Ishikawa (cell line): Measurements from ENCODE around the gene PIGC.

ENCODE experiments used
- CEBPB ChIP-seq: IDR thresholded peaks from 2 replicates; pipeline ENCODE4 v1.6.1; 2012
- CREB1 ChIP-seq: IDR thresholded peaks from 2 replicates; pipeline ENCODE4 v1.6.1; 2012; ENCODE audit warnings: low read depth
- EP300 ChIP-seq: IDR thresholded peaks from 2 replicates; pipeline ENCODE4 v1.6.1; 2012; ENCODE audit warnings: borderline replicate concordance
- FOXM1 ChIP-seq: IDR thresholded peaks from 2 replicates; pipeline ENCODE4 v1.6.1; 2012; ENCODE audit warnings: low read depth, borderline replicate concordance
- NFIC ChIP-seq: IDR thresholded peaks from 2 replicates; pipeline ENCODE4 v1.6.1; 2012
- RAD21 ChIP-seq: IDR thresholded peaks from 2 replicates; pipeline ENCODE4 v1.6.1; 2012; ENCODE audit warnings: low read depth
- TAF1 ChIP-seq: IDR thresholded peaks from 2 replicates; pipeline ENCODE4 v1.6.1; 2012; ENCODE audit warnings: low read depth, mild to moderate bottlenecking
- TCF12 ChIP-seq: IDR thresholded peaks from 2 replicates; pipeline ENCODE4 v1.6.1; 2012; ENCODE audit warnings: low read depth
- TEAD4 ChIP-seq: IDR thresholded peaks from 2 replicates; pipeline ENCODE4 v1.6.1; 2012
- YY1 ChIP-seq: IDR thresholded peaks from 2 replicates; pipeline ENCODE4 v1.6.1; 2012; ENCODE audit warnings: low read depth
- ZBTB7A ChIP-seq: IDR thresholded peaks from 2 replicates; pipeline ENCODE4 v1.6.1; 2012; ENCODE audit warnings: low read depth
- TF ChIP-seq, protein P1 (sequence below): IDR thresholded peaks from 2 replicates; pipeline ENCODE4 v1.6.1; 2012; ENCODE audit warnings: low read depth, mild to moderate bottlenecking
- TF ChIP-seq, protein P2 (sequence below): IDR thresholded peaks from 2 replicates; pipeline ENCODE4 v1.6.1; 2012
- TF ChIP-seq, protein P3 (sequence below): IDR thresholded peaks from 2 replicates; pipeline ENCODE4 v1.6.1; 2012

The PIGC gene

DNA sequence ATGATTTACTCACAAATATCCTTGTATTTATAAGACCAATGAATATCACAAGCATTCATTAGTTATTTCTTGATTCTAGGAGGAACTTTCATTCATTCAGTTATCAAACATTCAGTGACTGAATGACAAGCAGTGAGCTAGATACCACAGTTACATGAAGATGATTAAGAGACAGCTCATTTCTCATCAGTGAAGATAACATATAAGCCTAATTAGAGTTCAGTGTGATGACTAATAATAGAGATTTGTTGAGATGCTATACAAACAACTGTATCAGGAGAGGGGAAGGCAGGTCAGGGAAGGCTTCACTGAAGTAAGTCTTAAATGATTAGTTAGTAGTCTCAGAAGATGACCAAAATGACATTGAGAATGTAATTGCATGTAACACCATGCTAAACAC lies 38.0 kb downstream of the PIGC start:
- TF ChIP-seq, protein P1, sequence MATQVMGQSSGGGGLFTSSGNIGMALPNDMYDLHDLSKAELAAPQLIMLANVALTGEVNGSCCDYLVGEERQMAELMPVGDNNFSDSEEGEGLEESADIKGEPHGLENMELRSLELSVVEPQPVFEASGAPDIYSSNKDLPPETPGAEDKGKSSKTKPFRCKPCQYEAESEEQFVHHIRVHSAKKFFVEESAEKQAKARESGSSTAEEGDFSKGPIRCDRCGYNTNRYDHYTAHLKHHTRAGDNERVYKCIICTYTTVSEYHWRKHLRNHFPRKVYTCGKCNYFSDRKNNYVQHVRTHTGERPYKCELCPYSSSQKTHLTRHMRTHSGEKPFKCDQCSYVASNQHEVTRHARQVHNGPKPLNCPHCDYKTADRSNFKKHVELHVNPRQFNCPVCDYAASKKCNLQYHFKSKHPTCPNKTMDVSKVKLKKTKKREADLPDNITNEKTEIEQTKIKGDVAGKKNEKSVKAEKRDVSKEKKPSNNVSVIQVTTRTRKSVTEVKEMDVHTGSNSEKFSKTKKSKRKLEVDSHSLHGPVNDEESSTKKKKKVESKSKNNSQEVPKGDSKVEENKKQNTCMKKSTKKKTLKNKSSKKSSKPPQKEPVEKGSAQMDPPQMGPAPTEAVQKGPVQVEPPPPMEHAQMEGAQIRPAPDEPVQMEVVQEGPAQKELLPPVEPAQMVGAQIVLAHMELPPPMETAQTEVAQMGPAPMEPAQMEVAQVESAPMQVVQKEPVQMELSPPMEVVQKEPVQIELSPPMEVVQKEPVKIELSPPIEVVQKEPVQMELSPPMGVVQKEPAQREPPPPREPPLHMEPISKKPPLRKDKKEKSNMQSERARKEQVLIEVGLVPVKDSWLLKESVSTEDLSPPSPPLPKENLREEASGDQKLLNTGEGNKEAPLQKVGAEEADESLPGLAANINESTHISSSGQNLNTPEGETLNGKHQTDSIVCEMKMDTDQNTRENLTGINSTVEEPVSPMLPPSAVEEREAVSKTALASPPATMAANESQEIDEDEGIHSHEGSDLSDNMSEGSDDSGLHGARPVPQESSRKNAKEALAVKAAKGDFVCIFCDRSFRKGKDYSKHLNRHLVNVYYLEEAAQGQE = no peak
- TF ChIP-seq, protein P2, sequence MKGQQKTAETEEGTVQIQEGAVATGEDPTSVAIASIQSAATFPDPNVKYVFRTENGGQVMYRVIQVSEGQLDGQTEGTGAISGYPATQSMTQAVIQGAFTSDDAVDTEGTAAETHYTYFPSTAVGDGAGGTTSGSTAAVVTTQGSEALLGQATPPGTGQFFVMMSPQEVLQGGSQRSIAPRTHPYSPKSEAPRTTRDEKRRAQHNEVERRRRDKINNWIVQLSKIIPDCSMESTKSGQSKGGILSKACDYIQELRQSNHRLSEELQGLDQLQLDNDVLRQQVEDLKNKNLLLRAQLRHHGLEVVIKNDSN = no peak
- no peak for TF ChIP-seq TCF12

DNA sequence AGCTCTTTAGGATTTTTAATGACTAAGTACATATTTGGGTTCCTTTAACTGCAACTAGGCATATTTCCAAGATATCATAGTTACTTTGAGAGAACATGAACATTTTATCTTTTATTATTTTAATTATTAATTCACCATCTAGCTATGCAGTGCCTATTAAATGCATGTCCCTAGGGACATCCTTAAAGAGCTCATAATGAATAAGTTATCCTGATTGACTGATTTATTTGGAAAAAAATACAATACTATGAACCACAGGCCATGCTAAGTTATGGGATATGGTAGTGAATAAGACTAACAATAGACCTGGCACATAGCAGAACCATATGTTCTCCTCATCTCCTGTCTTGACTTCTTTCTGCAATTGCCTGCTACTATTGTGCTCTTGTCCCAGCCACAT lies 39.7 kb downstream of the PIGC start:
- TF ChIP-seq, protein P3, sequence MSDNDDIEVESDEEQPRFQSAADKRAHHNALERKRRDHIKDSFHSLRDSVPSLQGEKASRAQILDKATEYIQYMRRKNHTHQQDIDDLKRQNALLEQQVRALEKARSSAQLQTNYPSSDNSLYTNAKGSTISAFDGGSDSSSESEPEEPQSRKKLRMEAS = no peak
- no peak for TF ChIP-seq ZBTB7A
- TF ChIP-seq EP300 = no peak
- TF ChIP-seq NFIC = no peak
- TF ChIP-seq, protein P1 = no peak
- no peak for TF ChIP-seq CREB1
- no peak for TF ChIP-seq TEAD4
- no peak for TF ChIP-seq YY1
- no peak for TF ChIP-seq CEBPB
- TF ChIP-seq, protein P2 = no peak
- no peak for TF ChIP-seq FOXM1
- no peak for TF ChIP-seq TCF12
- TF ChIP-seq TAF1 = no peak

DNA sequence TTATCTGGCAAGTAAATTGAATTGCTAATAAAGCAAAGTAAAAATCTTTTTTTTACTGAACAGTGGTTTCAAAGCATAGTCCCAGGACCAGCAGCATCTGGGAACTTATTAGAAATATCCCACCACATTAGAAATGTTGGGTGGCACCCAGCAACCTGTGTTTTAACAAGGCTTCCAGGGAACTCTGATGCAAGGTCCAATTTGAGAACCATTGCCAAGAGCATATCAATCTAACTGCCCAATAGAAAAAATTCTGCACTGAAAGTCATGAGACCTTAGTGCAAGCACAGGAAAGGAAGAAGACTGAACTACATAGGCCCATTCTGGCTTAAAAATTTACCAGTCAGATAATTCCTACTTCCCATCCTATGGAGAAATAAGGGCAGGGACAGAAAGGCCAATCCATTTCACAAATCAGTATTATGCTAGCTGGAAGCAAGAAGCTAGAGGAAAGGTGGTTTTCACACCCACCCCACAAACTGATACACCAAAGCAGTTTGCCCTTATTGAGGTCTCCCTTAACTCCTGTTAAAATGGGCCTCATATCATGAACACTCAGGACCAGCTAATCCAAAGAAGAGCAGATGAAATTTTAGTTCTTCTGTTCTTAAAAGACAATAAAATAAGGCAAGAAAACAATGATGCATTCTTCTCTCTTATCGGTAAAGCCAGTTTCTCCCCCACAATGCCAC lies 40.8 kb downstream of the PIGC start:
- TF ChIP-seq FOXM1 (no peak), RAD21 (no peak), TEAD4 (no peak), NFIC (no peak)
- TF ChIP-seq, protein P1 = no peak
- TF ChIP-seq, protein P3 = no peak
- TF ChIP-seq, protein P2 = no peak

DNA sequence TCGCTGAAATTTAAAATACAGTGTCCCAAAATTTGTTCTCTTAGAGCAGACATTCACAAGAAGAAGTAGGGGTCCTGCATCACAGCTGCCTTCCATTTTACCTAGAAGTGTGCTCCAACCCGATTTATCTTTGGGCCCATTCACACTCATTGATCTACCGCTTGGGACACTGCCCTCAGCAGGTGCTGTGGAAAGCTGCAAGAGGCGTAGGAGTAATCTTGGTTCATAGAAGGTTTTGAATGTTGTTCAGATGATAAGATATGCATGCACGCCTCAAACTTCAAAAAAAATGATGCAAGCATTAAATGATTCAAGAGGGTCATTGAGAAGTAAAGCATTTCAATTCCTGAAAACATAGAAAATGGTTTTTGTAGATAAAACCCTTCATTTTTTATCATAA lies 42.0 kb downstream of the PIGC start:
- TF ChIP-seq, protein P1 = no peak
- TF ChIP-seq RAD21 = peak; percentile 30; the same call in 1 of the 2 replicates
